UCSD-AML1 (cell line): ENCODE results near the gene MAP7D2.

ENCODE experiments used
- DNase-seq: peaks from one replicate; lab custom pipeline; 2025; ENCODE audit not compliant: unreplicated experiment; lab: John Stamatoyannopoulos, UW

Gene MAP7D2

GRCh38 chrX:20116087-20116576, 575 bp downstream of the MAP7D2 start:
- no peak for DNase-seq

GRCh38 chrX:20112022-20112774, 4.5 kb downstream of the MAP7D2 start:
- DNase-seq, result no peak

GRCh38 chrX:20111271-20111670, 5.4 kb downstream of the MAP7D2 start:
- DNase-seq, result no peak

GRCh38 chrX:20101934-20102581, 14.6 kb downstream of the MAP7D2 start:
- no peak for DNase-seq

- DNase-seq, result no peak
Observed at GRCh38 chrX:20091499-20091898, 25.2 kb downstream of the MAP7D2 start.

GRCh38 chrX:20089845-20090244, 26.9 kb downstream of the MAP7D2 start:
- DNase-seq, result no peak

GRCh38 chrX:20080277-20080676, 36.4 kb downstream of the MAP7D2 start:
- no peak for DNase-seq

- no peak for DNase-seq
Observed at GRCh38 chrX:20071511-20072079, 45.1 kb downstream of the MAP7D2 start.

GRCh38 chrX:20067709-20068561, 48.8 kb downstream of the MAP7D2 start:
- DNase-seq, result peak; percentile 23

- DNase-seq, result peak; percentile 25
Observed at GRCh38 chrX:20066968-20067708, 49.6 kb downstream of the MAP7D2 start.

GRCh38 chrX:20063716-20064351, 52.9 kb downstream of the MAP7D2 start:
- DNase-seq, result peak; percentile 16

- no peak for DNase-seq
Observed at GRCh38 chrX:20063153-20063552, 53.6 kb downstream of the MAP7D2 start.

- no peak for DNase-seq
Observed at GRCh38 chrX:20061855-20062254, 54.9 kb downstream of the MAP7D2 start.

- peak; percentile 82 for DNase-seq
Observed at GRCh38 chrX:20060961-20061748, 55.6 kb downstream of the MAP7D2 start.

- DNase-seq, result no peak
Observed at GRCh38 chrX:20059467-20060128, 57.1 kb downstream of the MAP7D2 start.

GRCh38 chrX:20057479-20057878, 59.2 kb downstream of the MAP7D2 start:
- no peak for DNase-seq

- no peak for DNase-seq
Observed at GRCh38 chrX:20056704-20057103, 60.0 kb downstream of the MAP7D2 start.

GRCh38 chrX:20053537-20053936, 63.2 kb downstream of the MAP7D2 start:
- no peak for DNase-seq

GRCh38 chrX:20046864-20047263, 69.8 kb downstream of the MAP7D2 start:
- DNase-seq, result no peak
